HL-60 (cell line): ENCODE data around the gene LRP5.

Source experiments
- DNase-seq, 2 experiments: peaks; one replicate each; pipeline ENCODE4 v3.0.0-alpha.2; 2010 to 2020; ENCODE audit warnings: low read depth in 1 of 2, low spot score in 1 of 2
- H3K27ac ChIP-seq: fragments of 250-450 bp; sonication (Bioruptor Pico); replicated peaks from 2 replicates; pipeline ENCODE4 v1.5.1; 2020; ENCODE audit warnings: mild to moderate bottlenecking, moderate library complexity
- H3K27me3 ChIP-seq: fragments of 250-450 bp; sonication (Bioruptor Pico); 2 replicates; pipeline ENCODE4 v1.5.1; 2021; ENCODE audit warnings: mild to moderate bottlenecking, moderate library complexity; ENCODE audit not compliant: insufficient read depth, poor library complexity, severe bottlenecking
- H3K4me3 ChIP-seq: replicated peaks from 2 replicates; pipeline ENCODE4 v1.5.1; 2011; ENCODE audit warnings: mild to moderate bottlenecking, control low read depth, low read length; ENCODE audit not compliant: insufficient read depth
- CTCF ChIP-seq: IDR thresholded peaks from one replicate; pipeline ENCODE4 v1.5.1; 2011; ENCODE audit warnings: low read length, control low read depth, inconsistent platforms; ENCODE audit not compliant: insufficient read depth
- GABPA ChIP-seq: IDR thresholded peaks from 2 replicates; pipeline ENCODE4 v1.6.1; 2012; ENCODE audit warnings: low read depth
- POLR2AphosphoS5 ChIP-seq: IDR thresholded peaks from 2 replicates; pipeline ENCODE4 v1.6.1; 2012; ENCODE audit warnings: low read depth
- SPI1 ChIP-seq: IDR thresholded peaks from 2 replicates; pipeline ENCODE4 v1.6.1; 2012; ENCODE audit warnings: low read depth, mild to moderate bottlenecking, borderline replicate concordance
- TF ChIP-seq, protein P1 (sequence below): IDR thresholded peaks from 2 replicates; pipeline ENCODE4 v1.6.1; 2012; ENCODE audit warnings: low read depth; ENCODE audit not compliant: insufficient replicate concordance

Gene LRP5

GRCh38 chr11:68365943-68366435, 53.6 kb downstream of the LRP5 start:
- H3K27ac ChIP-seq = no peak overlapping the region
- no peak for DNase-seq
- TF ChIP-seq GABPA = no peak
- TF ChIP-seq POLR2AphosphoS5 = no peak
- TF ChIP-seq, protein P1, sequence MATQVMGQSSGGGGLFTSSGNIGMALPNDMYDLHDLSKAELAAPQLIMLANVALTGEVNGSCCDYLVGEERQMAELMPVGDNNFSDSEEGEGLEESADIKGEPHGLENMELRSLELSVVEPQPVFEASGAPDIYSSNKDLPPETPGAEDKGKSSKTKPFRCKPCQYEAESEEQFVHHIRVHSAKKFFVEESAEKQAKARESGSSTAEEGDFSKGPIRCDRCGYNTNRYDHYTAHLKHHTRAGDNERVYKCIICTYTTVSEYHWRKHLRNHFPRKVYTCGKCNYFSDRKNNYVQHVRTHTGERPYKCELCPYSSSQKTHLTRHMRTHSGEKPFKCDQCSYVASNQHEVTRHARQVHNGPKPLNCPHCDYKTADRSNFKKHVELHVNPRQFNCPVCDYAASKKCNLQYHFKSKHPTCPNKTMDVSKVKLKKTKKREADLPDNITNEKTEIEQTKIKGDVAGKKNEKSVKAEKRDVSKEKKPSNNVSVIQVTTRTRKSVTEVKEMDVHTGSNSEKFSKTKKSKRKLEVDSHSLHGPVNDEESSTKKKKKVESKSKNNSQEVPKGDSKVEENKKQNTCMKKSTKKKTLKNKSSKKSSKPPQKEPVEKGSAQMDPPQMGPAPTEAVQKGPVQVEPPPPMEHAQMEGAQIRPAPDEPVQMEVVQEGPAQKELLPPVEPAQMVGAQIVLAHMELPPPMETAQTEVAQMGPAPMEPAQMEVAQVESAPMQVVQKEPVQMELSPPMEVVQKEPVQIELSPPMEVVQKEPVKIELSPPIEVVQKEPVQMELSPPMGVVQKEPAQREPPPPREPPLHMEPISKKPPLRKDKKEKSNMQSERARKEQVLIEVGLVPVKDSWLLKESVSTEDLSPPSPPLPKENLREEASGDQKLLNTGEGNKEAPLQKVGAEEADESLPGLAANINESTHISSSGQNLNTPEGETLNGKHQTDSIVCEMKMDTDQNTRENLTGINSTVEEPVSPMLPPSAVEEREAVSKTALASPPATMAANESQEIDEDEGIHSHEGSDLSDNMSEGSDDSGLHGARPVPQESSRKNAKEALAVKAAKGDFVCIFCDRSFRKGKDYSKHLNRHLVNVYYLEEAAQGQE = no peak
- no peak for TF ChIP-seq SPI1
- TF ChIP-seq CTCF = no peak
- no peak overlapping the region for H3K4me3 ChIP-seq
- H3K27me3 ChIP-seq = no peaks in the 10 kb centered on the region

DNA sequence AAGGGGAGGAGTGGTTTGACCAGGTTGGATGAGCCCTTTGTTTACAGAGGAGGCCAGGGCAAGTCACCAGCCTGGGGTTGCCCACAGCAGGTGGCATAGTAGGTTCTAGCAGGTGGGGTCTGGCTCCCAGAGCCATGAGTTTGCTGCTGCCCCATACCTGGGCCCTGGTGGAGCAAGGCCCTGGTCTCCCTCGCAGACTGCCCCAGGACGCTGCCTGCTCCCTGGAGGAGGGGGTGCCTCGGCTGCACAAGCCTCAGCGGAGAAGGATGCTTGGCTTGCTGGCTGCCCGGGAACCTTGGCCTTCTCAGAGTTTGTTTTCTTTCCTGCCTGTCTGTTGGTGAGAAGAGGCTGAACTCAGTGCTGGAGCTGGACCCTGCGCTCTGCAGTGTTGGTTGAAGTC, 54.9 kb downstream of the LRP5 start:
- no peaks in the 10 kb centered on the region for H3K27me3 ChIP-seq
- no peak for DNase-seq
- no peak overlapping the region for H3K27ac ChIP-seq
- no peak overlapping the region for H3K4me3 ChIP-seq
- TF ChIP-seq POLR2AphosphoS5 = no peak
- TF ChIP-seq, protein P1 = no peak
- TF ChIP-seq SPI1 = no peak
- TF ChIP-seq GABPA = no peak

DNA sequence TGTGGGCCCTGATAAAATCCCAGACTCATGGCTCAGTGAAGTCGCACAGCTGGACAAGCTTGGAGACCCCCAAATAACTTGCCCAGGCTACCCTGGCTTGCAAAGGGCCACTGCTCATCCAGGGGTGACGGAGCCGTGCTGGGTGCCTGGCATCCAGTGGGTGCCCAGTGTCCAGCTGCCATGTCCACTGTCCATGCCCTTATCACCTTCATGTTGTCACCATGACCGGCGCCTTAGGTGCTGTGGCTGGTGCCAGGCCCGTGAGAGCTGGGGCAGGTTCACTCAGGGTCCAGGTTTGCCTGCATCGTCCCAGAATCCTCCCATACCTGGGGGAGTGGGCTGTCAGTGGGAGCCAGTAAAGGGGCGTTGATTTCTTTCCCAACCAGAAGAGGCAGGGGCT, 57.4 kb downstream of the LRP5 start:
- Histone ChIP-seq H3K27ac (no peak overlapping the region), H3K27me3 (no peaks in the 10 kb centered on the region), H3K4me3 (no peak overlapping the region)
- no peak for DNase-seq
- TF ChIP-seq POLR2AphosphoS5 (no peak), CTCF (no peak), SPI1 (no peak), GABPA (no peak)
- TF ChIP-seq, protein P1 = no peak
